GM19099 (cell line): ENCODE data around the gene MIB2.

ENCODE experiments used
- POLR2A ChIP-seq: IDR thresholded peaks from 3 replicates; pipeline ENCODE4 v1.6.1; 2011; ENCODE audit warnings: low read depth; ENCODE audit not compliant: insufficient read length; ENCODE audit errors: extremely low read depth

MIB2 gene

GRCh38 chr1:1617516-1617915 is 2.2 kb downstream of the MIB2 start:
- TF ChIP-seq POLR2A, result no peak

GRCh38 chr1:1617925-1618324 is 2.6 kb downstream of the MIB2 start:
- no peak for TF ChIP-seq POLR2A

GRCh38 chr1:1618396-1619068 is 3.2 kb downstream of the MIB2 start:
- no peak for TF ChIP-seq POLR2A

DNA sequence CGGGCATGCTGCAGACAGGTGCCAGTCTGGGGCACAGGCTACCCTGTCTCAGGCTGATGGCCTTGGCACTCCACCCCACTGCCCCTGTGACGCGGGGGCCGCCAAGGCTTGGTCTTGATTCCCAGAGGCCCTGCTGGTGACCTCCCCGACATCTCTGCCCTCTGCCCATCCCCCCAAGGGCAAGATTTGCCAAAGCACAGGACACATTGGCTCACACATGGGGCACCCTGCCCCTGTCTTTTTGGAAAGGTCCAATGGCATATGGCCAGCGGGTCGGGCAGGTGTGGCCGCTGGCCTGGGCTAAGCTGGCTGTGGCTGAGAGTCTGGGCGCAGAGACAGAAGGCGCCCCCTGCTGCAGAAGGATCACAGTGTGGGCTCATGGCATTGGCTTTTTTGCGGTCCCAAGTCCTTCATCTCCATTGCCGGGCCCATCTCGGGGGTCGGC is 4.6 kb downstream of the MIB2 start:
- no peak for TF ChIP-seq POLR2A

- TF ChIP-seq POLR2A, result no peak
Observed at GRCh38 chr1:1620433-1621139, 5.3 kb downstream of the MIB2 start.

DNA sequence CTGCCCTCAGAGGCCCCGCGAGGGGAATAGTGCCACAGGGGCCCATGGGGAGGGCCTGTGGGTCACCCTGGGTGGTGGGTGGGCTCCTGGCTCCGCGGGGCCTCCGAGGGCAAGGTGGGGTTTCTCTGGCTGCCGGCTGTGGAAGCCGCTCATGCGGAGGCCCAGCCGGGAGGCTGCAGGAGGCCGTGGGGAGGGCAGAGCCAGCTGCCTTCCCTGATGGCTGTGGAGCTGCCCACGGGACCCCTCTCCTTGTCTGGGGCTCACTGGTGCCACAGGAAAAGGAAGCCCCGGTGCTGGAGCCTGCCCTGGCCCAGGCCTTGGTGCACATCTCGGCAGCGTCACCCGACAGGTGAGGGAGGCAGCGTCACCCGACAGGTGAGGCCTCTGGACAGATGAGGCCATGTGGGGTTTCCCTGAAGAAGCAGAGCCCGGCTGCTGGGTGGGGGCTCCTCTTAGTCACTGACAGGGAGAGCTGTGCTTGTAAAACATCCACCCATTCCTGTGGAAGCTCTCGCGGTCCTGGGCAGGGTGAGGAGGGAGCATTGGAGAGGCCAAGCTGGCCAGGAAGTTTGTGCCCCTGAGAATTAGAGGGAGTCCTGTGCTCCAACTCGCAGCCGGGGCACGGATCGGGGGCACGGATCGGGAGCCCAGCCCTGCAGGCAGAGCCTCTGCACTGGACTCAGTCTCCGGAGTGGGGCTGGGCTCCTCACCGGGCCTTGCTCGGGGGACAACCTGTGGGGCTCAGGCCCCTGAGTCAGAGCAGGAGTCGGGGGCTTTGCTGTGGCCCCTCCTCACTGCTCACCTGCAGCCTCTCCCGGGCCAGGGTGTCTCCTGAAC is 6.1 kb downstream of the MIB2 start:
- no peak for TF ChIP-seq POLR2A

GRCh38 chr1:1622010-1622787 is 6.9 kb downstream of the MIB2 start:
- TF ChIP-seq POLR2A, result no peak

GRCh38 chr1:1622788-1623094 is 7.4 kb downstream of the MIB2 start:
- no peak for TF ChIP-seq POLR2A

DNA sequence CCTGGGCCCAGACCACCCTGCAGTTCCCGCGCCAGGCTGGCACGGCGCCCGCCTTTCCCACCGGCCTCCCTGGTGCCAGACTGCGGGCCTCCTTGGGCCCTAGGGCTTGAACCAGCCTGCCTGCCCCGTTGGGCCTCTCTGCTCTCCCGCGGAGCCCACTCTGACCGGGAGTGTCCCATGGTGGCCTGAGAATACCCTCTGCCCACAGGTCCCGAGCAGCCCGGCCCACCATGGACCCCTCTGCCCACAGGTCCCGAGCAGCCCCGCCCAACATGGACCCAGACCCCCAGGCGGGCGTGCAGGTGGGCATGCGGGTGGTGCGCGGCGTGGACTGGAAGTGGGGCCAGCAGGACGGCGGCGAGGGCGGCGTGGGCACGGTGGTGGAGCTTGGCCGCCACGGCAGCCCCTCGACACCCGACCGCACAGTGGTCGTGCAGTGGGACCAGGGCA is 7.9 kb downstream of the MIB2 start:
- TF ChIP-seq POLR2A, result no peak

DNA sequence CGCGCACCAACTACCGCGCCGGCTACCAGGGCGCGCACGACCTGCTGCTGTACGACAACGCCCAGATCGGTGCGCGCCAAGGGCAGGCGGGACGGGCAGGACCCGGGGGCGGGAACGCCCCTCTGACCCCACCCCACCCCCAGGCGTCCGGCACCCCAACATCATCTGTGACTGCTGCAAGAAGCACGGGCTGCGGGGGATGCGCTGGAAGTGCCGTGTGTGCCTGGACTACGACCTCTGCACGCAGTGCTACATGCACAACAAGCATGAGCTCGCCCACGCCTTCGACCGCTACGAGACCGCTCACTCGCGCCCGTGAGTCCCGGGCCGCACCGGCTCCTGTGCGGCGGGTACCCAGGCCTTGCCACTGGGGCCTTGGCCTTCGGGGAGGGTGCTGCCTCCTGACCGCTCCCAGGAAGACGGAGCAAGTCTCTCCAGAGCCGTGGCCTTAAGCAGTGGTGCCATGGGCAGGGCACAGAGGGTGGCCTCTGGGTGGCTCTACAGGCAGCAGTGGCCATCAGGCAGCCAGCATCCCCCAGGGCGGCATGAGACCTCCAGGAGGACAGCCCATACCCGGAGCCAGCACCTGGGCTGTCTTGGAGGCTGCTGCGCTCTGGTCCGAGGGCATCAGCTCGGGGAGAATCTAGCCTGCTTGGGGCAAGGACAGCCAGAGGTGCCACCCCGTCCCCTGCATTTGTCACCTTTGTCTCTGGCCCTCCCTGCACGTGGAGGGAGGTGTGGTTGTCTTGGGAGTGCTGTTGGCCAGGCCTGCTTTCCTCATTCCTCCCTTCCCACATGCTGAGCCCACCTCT is 8.5 kb downstream of the MIB2 start:
- TF ChIP-seq POLR2A, result no peak

DNA sequence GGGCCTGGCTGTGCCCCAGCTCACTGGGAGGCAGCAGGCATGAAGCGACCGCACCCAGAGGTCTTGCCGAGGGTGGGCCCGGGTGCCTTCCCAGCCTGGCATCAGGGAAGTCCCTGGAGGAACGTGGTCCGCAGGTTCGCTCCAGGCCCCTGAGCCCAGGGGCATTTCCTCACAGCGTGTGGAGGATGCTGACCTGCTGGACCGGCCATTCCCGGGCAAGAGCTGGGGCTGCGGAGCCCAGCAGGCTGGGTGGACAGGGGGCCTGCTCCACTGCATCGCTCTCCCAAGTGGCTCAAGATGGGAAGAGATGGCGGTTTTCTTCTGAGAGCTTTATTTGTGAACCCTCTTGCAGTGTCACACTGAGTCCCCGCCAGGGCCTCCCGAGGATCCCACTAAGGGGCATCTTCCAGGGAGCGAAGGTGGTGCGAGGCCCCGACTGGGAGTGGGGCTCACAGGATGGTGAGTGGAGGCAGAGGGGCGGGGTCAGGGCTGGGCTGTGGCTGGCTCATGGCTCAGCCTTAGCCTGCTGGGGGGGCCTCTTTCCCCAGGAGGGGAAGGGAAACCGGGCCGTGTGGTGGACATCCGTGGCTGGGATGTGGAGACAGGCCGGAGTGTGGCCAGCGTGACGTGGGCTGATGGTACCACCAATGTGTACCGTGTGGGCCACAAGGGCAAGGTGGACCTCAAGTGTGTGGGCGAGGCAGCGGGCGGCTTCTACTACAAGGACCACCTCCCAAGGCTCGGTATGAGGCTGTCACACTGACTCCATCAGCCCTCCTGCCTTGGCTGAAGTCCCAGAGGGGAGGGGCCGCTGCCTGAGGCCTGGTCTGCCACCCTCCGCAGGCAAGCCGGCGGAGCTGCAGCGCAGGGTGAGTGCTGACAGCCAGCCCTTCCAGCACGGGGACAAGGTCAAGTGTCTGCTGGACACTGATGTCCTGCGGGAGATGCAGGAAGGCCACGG is 9.4 kb downstream of the MIB2 start:
- no peak for TF ChIP-seq POLR2A

DNA sequence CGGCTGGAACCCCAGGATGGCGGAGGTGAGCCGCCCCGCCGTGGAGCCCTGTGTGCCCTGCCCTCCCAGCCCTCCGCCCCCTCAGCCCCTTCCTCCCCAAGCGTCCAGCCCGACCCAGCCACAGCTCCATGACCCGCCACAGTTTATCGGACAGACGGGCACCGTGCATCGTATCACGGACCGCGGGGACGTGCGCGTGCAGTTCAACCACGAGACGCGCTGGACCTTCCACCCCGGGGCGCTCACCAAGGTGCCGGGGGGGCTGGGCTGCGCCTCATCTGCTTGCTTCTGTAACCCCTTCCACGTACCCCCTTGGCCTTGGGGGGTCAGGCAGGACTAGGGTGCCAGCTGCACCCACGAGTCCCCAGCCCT is 10.1 kb downstream of the MIB2 start:
- no peak for TF ChIP-seq POLR2A

GRCh38 chr1:1625824-1626206 is 10.5 kb downstream of the MIB2 start:
- no peak for TF ChIP-seq POLR2A
